ENCODE measurements around the gene CACNG4.

CACNG4 gene

DNA sequence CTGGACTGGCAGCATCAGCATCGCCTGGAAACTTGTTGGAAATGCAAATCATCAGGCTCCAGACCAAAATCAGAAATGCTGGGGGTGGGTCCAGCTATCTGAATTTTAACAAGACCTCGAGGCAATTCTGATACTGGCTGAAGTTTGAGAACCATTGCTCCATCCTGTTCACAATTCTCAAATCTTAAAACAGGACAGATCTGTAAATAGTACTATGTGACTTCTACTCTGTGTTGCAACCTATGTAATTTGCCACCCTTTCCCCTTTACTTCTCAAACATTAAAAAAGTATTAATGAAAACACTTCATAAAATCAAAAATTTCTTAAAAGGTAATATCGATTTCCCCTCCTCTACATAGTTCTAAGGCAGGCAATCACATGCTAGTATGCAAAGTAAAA is 108.4 kb downstream of the CACNG4 start:
- no peak for DNase-seq

DNA sequence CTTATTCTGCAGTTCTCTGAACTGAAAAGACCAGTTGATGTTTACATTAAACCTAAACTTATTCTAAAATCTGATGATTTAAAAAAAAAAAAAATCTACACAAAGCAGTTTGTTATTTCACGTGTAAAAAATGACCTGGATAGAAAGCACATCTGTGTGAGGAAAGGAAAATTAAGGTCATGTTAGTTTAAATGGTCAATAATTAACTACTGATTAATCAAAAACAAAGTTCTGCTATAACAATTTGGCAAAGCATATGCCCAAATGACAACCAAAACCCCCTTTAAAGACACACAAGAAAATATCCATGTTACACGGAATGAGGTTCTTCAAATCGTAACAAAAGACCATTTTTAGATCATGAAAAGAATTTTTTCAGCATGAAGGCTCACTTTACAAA is 110.3 kb downstream of the CACNG4 start:
- DNase-seq = no peak

GRCh38 chr17:67076290-67076689 is 111.8 kb downstream of the CACNG4 start:
- DNase-seq = no peak

DNA sequence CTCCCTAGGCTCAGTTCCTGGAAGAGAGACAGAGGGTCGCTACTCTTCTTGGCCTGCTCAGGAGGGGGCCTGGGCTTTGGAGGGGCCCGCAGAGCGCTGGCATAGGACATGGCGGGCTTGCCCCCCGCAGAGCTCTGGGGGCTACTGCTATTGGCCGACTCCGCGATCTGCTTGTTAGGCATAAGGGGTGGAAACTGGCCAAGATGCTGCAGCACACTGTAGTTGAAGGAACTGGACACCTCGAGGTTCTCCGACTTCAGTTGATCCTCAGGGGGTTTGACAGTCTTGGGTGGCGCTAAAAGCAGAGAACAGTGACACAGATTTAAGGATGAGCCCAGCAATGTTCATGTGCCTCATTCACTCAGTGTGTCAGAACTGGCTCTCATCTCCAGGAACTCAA is 113.8 kb downstream of the CACNG4 start:
- DNase-seq = no peak

DNA sequence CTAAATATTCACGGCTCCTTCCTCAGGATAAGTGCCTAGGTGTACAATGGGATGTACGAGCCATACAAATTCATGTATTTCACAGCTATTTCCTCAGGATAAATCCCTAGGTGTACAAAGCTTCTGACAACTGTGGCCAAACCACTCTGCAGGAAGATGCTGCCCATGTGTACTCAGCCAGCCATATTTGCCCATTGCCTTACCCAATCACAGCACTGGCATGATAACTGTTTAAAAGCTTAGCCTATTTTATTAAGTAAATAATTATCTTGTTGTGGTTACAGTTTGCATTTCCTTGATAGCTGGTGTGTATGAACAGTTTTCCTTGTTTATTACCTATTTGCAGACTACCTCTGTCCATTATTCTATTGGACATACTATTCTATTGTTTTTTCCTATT is 115.0 kb downstream of the CACNG4 start:
- no peak for DNase-seq

- DNase-seq = no peak
These were observed 116.3 kb downstream of the CACNG4 start for GRCh38 chr17:67080804-67081203.

GRCh38 chr17:67082107-67082506 is 117.6 kb downstream of the CACNG4 start:
- DNase-seq = peak; percentile 65

Data from CD4-positive, alpha-beta T cell treated with Interleukin-4 for 4 hours (primary cell).